Hepatic stellate cell (primary cell): Measurements from ENCODE around the gene SYP.
A peak's percentile ranks its signal among the peaks of the same experiment; 100 is the strongest.
"Not testable (repeated sequence)": the region's sequence is repeated elsewhere in the genome, so short reads cannot be mapped to it uniquely, and the experiment has no call there.

Experiments
- DNase-seq: peaks from one replicate; pipeline ENCODE4 v3.0.0; 2011; ENCODE audit warnings: low spot score

Gene SYP

DNA sequence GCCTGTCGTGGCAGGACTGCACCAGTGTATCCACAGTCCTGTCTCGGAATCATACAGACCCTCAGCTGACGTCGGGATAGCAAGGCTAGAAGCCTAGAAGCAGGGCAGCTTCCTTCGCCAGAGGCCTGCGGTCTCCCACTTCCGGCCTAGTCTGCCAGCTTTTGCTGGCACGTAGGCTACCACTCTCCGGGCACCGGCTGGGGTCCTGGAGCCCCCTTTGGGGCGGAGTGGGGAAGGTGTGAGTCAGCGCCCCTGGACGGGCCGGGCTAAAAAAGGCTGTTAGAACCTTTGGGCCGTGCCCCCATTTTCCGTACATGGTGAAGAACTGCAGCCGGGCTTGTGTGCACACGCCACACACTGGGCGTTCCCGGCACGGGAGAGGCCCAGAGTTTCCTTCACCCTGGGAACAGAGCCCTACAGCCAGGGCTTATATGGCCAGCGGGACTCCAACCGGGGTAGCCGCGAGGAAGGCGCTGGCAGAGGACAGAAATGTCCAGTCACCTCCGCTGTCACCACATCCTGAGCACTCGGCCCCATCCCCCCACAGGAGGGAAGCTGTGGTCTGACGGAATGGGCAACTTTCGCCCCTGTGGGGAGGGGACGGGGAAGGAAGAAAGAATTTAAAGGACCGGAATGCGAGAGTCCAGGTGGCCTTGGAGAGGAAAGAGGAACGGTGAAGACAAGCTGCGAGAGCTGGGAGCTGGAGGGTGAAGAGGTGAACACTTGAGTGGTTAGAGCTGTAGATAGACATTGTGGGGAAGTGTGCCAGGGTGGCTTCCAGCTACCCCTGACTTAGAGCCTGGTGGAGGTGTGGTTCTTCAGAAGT, 32.9 kb downstream of the SYP start:
- DNase-seq, result peak; percentile 74

DNA sequence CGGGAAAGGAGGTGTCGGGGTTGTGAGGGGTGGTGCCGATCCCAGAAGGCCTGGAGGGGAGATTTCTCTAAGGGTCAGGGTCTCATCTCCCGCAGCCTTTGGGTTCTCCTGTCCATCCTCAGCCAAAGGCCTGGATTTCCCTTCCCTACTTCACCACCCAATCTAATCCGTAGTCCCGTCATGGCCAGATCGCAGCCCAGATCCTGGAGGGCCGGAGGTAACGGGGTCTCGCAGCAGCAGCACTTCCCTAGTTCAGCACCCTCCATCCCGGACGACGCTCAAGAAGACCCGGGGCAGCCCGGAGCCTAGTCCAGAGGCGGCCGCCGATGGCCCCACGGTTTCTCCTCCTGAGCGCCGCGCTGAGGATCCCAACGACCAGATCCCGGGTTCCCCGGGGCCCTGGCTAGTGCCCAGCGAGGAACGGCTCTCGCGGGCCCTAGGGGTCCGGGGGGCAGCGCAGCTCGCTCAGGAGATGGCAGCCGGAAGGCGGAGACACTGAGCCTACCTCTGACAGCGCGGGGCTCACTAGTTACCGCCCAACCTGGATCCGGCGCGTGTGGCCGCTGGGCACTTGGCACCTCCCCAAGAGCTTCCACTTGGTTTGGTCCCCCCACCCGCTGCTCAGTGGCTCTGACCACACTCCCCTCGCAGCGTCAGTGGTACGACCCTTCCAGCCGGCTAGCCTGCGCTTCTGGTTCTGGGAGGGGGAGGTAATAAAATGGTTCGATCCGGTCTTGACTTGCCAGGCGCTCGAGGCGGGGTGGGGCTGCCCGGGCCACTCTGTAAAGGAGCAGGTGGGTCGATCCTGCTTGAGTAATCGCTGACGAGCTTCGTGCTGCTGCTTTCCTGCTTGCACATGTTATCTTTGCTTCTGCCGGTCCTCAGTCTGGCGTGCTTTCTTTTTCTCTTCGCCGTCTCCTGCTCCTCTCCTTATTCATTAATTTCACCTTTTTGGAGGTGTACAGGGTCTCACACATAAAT, 33.8 kb downstream of the SYP start:
- DNase-seq, result peak; percentile 68

DNA sequence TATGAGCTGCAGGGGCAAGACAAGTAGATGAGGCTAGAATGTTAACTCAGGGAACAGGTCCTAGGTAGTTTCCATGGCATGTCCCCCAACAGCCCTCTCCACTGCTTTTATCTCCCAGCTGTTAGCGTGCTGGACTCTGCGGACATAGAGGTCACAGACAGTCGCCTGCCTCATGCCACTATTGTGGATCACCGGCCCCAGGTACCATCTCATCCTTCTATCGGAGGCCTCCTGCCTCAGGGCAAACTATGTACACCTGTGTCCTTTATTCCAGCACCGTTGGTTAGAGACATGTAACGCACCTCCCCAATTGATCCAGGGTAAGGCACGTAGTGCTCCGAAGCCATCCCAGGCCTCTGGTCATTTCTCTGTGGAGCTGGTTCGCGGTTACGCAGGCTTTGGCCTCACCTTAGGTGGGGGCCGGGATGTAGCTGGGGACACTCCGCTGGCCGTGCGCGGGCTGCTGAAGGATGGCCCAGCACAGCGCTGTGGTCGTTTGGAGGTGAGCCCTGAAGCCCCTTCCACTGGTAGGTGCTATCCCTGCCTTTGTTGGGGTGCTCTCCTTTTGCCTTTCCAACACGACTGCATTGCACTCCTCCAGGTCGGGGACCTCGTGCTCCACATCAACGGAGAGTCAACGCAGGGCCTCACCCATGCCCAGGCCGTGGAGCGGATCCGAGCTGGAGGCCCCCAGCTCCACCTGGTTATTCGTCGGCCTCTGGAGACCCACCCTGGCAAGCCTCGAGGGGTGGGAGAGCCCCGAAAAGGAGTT, 35.2 kb downstream of the SYP start:
- DNase-seq, result no peak

DNA sequence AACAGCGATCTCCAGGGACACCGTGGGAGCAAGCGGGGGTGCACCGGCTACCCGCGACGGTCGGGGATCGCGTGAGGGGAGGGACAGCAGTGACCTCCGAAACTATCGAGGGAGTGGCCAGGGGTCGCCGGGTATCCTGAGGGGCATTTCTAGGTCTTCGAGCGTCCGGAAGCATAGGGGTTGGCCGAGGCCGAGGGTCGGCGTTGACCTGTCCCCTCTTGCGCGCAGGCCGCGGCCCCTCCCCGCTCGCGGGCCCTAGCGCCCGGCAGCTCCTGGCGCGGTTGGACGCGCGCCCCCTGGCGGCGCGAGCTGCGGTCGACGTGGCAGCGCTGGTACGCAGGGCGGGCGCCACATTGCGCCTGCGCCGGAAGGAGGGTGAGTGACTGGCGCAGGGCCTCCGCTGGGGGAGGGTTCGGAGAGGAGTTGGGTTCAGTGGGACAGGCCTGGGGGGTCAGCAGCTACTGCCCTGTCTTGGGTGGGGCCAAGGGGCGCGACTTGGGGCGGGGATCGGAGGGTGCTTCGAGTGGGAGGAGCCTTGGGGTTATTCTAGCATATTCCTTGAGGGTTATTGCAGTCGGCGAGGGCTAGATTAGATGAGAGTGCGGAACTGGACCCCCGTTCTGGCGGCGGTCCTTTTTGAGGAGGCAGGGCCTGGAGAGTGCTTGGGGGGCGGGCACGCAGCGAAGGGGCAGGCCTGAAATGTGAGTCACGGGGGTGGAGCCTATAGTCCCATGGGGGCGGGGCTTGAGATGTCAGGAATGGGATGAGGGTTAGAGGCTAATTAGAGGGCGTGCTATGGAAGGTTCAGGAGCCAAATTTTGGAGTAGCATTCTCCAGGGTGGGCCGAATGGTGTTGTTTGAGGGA, 36.2 kb downstream of the SYP start:
- peak; percentile 85 for DNase-seq

DNA sequence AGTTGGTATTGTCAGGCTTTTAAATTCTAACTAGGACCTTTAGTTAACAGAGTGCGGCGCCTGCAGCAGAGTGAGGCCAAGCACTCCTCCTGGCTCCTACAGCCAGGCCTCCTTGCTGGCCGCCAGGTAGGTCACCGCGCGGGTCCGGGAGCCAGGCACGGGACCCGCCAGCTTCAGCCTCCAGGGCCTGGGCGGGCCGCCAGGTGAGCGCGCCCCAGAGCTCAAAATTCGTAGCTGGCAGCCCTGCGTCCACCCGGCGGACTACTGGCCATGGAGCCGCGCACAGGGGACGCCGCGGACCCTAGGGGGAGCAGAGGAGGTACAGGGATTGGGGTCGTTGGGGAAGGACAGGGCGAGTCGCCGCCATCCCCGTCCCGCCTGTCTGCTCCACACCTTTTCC, 37.4 kb downstream of the SYP start, which contains the start of gene MAGIX:
Gene MAGIX, plus strand, starts transcription at position 139 of the 400 bp plus-strand sequence. Its CDS starts 132 bp downstream, at position 271.
- DNase-seq, result no peak

DNA sequence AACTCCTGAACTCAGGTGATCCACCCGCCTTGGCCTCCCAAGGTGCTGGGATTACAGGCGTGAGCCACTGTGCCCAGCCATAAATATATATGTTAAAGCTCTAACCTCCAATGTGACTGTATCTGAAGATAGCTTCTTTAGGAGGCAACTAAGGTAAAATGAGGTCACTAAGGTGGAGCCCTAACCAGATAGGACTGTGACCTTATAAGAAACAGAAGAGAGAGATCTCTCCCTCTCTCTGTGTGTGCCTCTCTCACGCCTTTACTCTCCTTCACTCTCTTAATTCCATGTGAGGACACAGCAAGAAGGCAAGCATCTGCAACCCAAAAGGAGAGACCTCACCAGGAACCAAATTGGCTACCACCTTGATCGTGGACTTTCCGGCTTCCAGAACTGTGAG, 38.4 kb downstream of the SYP start:
- DNase-seq, result no peak

DNA sequence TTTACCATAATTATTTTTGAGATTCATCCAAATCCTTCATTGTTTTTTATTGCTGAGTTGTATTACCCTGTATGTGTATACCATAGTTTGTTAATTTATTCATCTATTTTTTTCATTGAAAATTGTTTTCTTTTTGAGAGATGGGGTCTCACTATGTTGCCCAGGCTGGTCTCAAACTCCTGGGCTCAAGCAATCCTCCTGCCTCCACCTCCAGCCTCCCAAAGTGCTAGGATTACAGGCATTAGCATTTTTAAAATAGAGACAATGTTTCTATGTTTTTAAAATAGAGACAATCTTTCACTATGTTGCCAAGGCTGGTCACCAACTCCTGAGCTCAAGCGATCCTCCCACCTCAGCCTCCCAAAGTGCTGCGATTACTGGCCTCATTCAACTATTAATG, 39.1 kb downstream of the SYP start:
- no peak for DNase-seq

DNA sequence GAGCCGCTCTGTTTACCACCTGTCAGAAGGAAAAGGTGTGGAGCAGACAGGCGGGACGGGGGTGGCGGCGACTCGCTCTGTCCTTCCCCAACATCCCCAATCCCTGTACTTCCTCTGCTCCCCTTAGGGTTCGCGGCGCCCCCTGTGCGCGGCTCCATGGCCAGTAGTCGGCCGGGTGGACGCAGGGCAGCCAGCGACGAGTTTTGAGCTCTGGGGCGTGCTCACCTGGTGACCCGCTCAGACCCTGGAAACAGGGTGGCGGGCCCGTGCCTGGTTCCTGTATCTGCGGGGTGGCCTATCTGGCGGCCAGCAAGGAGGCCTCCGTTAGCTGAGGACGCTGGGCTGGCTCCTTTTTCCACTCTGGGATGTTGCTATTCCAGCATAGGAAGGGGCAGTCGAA, 42.8 kb downstream of the SYP start:
- DNase-seq, result no peak

DNA sequence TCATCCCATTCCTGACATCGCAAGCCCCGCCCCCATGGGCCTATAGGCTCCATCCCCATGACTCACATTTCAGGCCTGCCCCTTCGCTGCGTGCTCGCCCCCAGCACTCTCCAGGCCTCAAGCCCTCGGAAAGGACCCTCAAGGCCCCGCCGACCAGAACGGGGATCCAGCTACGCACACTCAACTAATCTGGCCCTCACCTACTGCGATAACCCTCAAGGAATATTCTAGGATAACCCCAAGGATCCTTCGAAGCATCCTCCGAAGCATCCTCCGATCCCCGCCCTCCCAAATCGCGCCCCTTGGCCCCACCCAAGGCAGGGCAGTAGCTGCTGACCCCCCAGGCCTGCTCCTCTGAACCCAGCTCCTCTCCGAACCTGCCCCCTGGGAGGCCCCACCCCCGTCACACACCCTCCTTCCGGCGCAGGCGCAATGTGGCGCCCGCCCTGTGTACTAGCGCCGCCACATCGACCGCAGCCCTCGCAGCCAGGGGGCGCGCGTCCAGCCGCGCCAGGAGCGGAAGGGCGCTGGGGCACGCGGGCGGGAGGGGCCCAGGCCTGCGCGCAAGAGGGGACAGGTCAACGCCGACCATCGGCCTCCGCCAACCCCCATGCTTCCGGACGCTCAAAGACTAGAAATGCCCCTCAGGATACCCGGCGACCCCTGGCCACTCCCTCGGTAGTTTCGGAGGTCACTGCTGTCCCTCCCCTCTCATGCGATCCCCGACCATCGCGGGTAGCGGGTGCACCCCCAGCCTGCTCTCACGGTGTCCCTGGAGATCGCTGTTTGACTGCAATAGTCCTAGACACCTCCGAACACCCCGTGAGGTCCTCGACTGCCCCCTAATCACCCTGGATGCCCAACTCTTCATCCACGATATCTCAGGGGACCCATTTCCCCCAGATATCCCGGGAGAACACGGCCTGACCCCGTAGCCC, 43.8 kb downstream of the SYP start:
- DNase-seq, result peak; percentile 85

DNA sequence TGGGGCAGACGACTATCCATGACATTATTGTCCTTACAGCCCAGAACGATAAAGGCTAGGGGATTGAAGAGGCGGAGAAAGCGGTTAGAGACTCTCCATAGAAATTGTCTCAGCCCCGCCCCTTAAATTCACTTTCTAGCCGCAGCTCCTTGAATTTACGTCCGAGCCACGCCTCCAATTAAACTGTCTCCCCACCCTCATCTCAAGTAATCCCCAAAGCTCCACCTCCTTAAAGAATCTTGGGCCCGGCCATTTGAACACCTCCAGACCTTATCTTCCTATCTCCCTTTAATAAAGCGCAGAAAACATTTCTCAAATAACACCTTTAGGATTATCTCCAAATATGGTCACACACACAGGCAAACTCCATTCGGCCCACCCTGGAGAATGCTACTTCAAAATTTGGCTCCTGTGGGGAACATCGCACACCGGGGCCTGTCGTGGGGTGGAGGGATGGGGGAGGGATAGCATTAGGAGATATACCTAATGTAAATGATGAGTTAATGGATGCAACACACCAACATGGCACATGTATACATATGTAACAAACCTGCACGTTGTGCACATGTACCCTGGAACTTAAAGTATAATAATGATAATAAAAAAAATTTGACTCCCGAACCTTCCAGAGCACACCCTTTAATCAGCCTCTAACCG, 44.6 kb downstream of the SYP start:
- peak; percentile 40 for DNase-seq

DNA sequence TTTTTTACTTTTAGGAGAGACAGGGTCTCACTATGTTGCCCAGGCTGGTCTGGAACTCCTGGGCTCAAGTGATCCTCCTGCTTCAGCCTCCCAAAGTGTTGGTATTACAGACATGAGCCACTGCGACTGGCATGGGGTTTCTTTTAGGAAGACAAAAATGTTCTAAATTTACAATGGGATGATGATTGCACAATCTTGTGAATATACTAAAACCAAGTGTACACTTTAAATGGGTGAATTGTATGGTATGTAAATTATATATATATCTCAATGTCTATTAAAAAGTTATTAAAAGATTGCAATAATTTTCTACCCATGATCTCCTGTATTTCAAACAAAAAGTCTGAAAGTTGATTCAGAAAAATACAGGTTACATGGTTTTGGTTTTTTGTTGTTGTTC, 46.5 kb downstream of the SYP start:
- DNase-seq, result no peak

DNA sequence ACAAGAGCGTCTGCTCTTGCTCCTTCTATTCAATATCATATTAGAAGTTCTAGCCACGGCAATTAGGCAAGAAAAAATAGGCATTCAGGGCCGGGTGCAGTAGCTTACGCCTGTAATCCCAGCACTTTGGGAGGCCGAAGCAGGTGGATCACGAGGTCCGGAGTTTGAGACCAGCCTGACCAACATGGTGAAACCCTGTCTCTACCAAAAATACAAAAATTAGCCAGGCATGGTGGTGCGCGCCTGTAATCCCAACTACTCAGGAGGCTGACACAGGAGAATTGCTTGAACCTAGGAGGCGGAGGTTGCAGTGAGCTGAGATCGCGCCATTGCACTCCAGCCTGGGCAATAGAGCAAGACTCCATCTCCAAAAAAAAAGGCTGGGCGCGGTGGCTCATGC, 50.7 kb downstream of the SYP start:
- DNase-seq, result not testable (repeated sequence)

DNA sequence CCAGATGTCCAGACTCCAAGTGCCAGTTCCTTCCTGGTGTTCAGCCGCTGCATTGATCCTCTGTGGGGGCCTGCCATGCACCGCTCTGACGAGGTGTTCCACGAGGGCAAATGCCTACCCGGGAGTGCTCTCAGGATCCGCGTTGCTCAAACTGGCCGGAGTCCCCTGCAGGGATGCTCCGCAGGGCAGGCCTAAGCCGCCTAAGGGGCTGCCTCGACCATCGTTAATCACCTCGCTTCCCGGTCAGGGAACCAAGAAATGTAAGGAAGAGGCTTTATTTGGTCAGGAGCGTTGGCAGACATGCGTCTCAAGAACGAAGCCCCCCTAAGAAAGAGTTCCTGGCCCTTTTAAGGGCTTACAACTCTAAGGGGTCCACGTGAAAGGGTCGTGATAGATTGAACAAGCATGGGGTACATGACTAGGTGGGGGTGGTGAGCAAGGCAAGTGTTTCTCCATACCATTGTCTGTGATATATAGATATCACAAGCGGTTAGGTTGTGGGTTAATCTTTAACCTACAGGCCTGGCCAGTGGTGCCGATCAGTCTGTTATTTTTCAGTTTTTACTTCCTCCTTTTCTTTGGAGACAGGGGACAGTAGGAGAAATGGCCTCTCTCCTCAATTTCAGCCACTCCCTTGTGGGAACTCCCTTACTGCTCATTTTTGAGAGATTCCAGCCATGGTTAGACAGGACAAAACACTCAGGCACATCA, 51.4 kb downstream of the SYP start:
- DNase-seq, result not testable (repeated sequence)

DNA sequence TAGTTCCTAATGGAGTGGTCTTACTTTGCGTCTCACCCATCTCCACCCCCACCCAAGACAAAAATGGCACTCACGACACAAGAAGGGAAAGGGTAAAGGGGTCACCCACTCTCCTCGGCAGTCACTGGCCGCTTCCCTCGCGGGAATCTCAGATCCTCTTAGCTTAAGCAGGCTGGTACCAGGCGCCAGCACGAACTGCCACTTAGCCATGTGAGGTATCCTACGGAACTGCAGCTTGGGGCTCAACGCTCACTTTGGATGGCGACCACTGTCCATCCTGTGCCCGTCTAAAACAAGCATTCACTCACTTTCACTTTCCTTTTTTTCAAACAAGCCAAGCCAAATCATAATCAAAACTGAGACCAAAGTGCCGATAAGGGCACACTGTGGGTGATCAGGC, 52.1 kb downstream of the SYP start:
- DNase-seq, result no peak

DNA sequence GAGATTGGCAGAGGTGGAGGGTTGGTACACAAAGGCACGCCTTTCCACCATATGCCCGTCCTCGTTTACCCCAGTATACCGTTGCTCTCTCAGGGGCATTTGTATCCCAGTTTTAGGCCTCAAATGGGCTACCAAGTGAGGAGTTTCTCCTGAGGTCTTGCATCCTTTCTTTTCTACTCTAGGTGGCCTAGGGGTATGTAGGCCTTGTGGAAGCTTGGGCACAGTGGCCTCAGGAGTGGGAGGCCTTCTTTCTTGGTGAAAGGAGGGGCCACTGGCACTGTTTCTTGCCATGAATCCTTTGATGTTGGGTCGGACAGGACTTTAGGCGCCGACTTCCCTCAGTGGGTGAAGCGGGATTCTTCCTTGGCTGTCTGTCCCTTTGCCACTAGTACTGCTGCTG, 52.7 kb downstream of the SYP start:
- no peak for DNase-seq

DNA sequence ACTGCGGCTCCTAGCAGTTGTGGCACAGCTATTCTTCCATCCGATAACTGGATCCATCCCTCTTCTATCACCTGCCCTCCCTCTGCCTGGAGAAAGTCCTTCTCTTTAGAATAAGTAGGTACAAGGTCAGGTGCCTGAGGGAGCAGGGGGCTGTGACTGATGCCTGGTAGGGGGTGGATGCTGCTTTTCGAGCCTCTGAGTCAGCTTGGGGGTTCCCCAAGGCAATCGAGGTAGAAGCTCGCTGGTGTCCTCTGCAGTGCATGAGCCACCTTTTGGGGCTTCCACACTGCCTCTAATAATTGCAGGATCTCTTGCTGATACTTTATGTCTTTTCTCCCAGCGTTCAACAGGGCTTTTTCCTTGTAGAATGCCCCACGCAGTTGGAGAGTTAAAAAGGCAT, 56.8 kb downstream of the SYP start:
- DNase-seq, result not testable (repeated sequence)

DNA sequence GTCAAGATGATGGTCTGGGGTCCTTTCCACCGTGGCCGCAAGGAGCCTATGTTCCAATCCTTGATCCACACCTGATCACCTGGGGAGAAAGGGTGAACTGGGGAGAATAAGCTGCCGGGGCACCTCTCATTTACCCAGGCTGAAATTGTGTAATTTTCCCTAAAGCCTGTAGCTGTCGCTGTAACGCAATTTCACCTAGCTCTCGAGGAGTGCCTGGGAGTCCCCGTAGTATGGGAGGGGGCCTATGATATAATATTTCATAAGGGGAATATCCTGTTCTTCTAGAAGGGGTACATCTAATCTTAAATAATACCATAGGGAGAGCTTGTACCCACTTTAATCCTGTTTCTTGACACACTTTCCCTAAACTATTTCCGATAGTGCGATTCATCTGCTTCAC, 57.7 kb downstream of the SYP start:
- not testable (repeated sequence) for DNase-seq

DNA sequence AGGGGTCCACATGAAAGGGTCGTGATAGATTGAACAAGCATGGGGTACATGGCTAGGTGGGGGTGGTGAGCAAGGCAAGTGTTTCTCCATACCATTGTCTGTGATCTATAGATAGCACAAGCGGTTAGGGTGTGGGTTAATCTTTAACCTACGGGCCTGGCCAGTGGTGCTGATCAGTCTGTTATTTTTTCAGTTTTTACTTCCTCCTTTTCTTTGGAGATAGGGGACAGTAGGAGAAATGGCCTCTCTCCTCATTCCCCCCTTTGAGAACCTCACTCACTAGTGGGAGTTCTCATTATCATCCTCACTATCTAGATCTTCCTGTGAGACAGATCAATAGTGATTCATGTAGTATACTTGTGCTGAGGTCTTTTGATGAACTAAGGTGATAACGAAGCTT, 60.3 kb downstream of the SYP start:
- no peak for DNase-seq
